Pons (tissue), 1 donor: Measurements from ENCODE around the gene MPPE1.
A peak's percentile ranks its signal among the peaks of the same experiment; 100 is the strongest.
"Not testable (repeated sequence)": the region's sequence is repeated elsewhere in the genome, so short reads cannot be mapped to it uniquely, and the experiment has no call there.

Experiments
- DNase-seq: peaks from one replicate; pipeline ENCODE4 v3.0.0-alpha.2; 2016; ENCODE audit warnings: low spot score

MPPE1 gene

DNA sequence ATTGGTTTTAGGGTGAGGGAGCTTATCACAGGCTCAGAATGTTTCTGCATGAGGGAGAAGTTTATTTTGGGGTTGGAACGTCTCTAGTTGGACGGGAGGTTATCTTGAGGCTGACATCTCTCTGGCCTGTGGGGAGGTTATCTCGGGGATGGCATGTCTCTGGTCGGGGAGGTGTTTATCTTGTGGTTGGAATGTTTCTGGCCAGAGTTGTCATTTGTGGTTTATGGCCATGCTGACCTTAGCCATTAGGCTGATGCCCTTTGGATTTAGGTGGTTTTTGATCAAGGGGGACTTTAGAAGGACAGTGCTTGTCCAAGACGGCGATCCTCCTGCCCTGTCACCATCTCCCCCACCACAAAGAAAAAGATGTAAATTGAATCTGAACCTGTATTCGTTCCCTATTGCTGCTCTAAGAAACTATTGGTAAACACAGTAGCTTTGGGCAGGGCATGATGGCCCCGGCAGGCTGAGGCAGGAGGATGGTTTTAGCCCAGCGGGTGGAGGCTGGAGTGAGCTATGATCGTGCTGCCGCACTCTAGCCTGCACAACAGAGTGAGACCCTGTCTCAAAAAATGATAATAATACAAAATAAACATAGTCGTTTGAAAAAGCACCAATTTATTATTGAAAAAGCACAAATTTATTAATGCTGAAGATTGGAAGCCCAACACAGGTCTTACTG, 17.8 kb upstream of the MPPE1 start:
- DNase-seq, result no peak

GRCh38 chr18:11923450-11923849, 15.3 kb upstream of the MPPE1 start:
- no peak for DNase-seq

- not testable (repeated sequence) for DNase-seq
Measured at GRCh38 chr18:11919522-11919921, 11.4 kb upstream of the MPPE1 start.

DNA sequence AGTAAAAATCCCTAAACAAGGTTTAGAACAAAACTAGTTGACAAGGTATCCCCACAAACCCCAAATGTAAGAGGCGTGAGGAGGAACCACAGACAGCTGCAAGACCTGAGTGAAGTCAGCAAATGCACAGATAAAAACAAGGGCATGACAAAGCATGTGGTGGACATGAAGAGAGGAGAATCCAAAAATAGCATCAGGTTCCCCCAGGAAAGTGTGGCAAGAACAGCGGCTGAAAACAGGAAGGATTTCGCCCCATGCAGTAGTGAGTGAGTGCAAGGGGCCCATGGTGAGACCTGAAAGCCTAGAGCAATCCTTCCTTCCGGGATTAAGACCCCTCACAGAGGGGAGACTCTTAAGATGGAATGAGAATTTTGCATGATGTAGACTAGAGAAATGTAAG, 8.8 kb upstream of the MPPE1 start:
- DNase-seq, result not testable (repeated sequence)

DNA sequence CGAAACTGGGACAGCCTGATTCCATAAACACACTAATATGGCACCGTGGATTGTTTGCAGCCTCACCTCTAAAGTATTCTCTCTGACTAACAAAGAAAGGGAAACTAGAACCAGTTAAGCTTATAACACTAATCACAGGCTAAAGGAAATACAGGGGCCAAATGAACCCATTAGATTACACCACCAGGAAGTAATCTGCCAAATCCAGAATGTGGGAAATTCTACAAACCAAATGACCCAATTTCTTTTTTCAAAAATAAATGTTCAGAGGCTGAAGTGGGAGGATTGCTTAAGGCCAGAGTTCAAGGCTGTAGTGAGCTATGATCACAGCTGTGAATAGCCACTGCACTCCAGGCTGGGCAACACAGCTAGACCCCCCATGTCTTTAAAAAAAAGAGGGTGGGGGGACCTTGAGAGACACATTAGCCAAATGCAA, 1.5 kb upstream of the MPPE1 start:
- peak; percentile 28 for DNase-seq

DNA sequence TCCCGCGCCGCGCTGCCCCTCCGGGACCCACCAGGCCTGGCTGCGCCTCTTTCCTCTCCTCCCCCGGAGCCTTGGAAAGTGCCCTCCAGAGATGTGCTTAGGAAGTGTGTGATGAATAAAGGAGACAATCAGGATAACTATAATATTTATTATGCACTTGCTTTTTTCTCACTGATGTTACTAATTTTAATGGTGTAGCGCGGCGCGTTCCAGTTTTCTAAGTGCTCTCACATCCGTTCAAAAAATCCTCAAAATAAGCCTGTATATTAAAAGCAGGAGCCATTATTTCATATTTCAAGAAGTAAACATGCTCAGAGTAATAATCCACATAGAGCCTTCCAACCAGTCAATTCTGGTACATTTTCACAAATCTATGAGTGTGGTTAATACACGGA, 941 bp upstream of the MPPE1 start:
- peak; percentile 24 for DNase-seq

DNA sequence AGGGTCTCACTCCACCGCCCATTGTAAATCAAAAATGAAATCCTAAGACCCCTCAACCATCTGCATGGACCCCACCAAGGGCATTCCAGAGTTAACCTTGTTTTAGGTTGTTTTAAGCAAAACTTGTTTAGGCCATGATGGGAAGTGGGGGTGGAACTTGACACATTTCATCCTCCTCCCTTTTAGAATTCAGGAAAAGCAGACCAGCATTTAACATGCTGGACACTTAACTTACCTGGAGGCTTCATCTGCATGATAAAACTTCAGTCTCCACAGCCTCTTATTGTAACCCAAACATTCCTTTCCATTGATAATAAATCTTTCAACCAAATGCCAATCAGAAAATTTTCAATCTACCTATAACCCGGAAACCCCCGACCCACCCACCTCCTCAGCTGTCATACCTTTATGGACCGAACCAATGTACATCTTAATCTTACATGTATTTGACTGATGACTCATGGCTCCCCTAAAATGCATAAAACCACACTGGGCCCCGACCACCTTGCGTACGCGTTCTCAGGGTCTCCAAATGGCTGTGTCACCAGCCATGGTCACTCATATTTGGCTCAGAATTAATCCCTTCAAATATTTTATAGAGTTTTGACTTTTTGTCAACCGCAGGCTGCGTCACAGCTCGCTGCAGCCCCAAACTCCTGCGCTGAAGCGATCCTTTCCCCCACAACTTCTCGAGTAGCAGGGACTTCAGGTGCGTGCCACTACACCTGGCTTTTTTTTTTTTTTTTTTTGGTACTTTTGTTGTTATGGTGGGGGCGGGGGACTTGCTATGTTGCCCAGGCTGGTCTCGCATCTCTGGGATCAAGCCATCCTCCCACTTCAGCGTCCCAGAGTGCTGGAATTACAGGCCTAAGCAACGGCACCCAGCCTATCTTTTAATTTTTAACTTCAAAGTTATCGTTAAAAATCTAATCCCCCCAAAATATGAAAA, 917 bp downstream of the MPPE1 start:
- no peak for DNase-seq

DNA sequence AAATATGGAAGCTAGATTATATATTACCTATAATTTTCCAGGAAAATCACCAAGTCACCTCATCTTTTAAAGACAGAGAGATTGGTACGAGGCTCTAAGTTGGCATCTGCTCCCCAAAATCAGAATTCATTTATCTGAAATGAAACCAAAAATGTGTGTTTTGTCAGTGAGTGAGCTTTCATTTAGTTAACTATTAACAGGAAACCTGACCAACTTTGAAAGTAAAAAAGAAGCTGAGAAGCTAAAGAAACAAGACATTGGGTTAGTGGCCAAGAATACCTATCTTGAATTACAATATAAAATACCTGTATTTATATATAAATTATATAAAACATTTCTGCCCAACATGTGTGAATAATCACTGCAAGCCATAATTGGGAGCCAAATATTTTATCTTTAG, 1.9 kb downstream of the MPPE1 start:
- DNase-seq, result no peak

- no peak for DNase-seq
Measured at GRCh38 chr18:11905613-11906012, 2.5 kb downstream of the MPPE1 start.

GRCh38 chr18:11902522-11903292, 5.4 kb downstream of the MPPE1 start:
- no peak for DNase-seq

DNA sequence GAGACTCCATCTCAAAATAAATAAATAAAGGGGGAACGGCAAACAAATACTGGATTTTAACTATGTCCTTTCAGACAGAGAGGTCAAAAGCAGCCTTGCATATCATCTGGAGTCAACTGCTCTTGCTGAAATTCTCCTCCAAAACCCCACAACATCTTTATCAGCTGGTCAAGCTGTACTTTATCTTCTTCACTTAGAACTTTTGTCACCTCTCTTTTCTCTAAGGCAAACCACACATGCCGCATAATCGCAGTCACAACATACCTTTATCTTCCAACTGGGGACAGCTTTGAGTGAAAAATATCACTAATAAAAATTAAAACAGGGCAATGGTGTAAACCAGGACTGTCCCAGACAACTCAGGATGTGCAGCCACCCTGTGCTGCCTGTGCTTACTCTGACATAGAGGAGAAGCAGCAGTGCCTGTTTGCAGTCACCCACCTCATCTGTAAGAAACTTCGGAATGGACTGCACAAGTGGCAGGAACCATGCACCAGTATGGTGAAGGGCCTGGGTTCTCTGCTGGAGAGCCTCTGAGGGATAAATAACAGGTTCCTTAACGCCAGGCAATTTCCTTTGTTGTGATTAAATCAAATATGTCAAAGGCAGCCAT, 6.2 kb downstream of the MPPE1 start:
- no peak for DNase-seq

GRCh38 chr18:11899063-11899462, 9.1 kb downstream of the MPPE1 start:
- no peak for DNase-seq

DNA sequence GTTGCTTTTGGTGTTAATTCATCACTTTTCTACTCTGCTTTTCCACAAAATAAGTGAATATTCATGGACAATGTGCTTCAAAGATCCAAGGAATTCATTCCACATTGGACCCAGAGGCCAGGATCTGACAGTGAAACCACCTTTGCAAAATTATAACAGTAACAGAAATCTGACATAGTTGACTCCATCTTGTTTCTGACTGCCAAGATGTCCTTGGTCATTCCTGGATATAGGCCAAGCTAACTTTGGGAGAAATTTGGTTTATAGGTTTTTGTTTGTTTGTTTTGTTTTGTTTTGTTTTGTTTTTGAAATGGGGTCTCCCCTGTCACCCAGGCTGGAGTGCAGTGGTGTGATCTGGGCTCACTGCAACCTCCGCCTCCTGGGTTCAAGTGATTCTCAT, 10.3 kb downstream of the MPPE1 start:
- no peak for DNase-seq

DNA sequence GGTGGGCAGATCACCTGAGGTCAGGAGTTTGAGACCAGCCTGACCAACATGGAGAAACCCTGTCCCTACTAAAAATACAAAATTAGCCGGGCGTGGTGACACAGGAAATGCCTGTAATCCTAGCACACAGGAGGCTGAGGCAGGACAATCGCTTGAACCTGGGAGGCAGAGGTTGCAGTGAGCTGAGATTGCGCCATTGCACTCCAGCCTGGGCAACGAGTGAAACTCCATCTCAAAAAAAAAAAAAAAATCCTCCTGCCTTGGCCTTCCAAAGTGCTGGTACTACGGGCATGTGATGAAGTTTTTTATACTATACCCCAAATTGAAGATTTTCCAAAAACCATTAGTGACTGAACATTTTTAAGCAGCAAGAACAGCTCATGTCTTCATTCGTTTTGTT, 15.7 kb downstream of the MPPE1 start:
- DNase-seq, result not testable (repeated sequence)

DNA sequence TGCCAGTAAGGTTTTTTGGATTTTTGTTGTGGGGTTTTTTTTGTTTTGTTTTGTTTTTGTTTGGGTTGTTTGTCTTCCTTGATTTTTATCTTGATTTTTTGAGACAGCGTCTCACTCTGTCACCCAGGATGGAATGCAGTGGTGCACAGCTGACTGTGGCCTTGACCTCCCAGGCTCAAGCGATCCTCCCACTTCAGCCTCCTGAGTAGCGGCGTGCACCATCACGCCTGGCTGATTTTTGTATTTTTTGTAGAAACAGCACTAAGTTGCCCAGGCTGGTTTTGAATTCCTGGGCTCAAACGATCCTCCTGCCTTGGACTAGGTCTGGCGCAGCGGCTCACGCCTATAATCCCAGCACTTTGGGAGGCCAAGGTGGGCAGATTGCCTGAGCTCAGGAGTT, 16.4 kb downstream of the MPPE1 start:
- no peak for DNase-seq

GRCh38 chr18:11889284-11889683, 18.8 kb downstream of the MPPE1 start:
- DNase-seq, result no peak

GRCh38 chr18:11888726-11889125, 19.4 kb downstream of the MPPE1 start:
- DNase-seq, result no peak

DNA sequence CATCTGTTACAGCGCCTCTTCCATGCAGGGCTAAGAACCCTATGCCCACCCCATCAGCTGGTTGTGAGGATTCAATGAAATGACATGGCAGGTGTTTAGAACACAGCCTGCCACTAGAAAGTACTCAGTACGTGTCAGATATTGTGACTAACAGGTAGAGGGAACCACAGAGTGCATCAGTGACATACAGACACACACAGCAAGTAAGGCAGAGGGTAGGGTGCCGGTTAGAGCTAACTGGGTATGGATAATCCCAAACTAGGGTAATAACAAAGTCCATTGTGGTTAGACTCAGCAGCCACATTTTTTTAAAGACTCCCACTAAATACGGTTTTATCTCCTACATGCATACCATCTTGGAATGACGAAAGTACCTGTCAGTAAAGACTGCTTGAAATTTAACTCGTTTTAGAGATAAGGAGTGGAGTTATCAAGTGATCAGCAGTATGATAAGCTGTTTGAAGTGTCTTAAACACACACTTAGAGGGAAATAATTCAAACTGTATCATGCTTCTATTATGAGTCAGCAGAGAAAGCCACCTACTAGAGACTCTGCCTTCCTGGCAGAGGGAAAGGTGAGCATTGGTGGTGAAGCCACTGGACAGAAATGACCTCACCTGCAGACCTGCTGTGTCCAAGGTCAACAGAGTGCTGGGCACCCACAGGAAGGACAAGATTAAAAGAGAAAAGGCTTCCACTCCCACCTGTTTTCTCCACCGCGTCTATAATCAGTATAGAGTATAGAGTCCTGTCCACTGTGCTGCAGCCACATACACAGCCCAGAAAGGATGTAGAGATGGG, 20.6 kb downstream of the MPPE1 start:
- no peak for DNase-seq

- no peak for DNase-seq
Measured at GRCh38 chr18:11886577-11887110, 21.5 kb downstream of the MPPE1 start.

GRCh38 chr18:11885278-11885947, 22.7 kb downstream of the MPPE1 start:
- DNase-seq, result peak; percentile 46
